CD8-positive, alpha-beta memory T cell (primary cell): ENCODE results near the gene STX16. TPM values are rescaled to one million over a fixed set of nuclear protein-coding genes. Genes with fewer than 3 reads are reported as not detected.
"Not testable (repeated sequence)": the region's sequence is repeated elsewhere in the genome, so short reads cannot be mapped to it uniquely, and the experiment has no call there.

Experiments used
- CTCF ChIA-PET: fragments of 350-600 bp; sonication (Branson Sonifier 250); formaldehyde crosslinking; loops from one replicate; lab custom pipeline; 2021; ENCODE audit warnings: antibody characterized with exemption; lab: Charles Lee
- POLR2A ChIA-PET: fragments of 350-600 bp; sonication (Branson Sonifier 250); formaldehyde crosslinking; loops from one replicate; lab custom pipeline; 2021; ENCODE audit warnings: antibody characterized with exemption; lab: Charles Lee
- DNase-seq, 5 donors: peaks; one replicate each; pipeline versions ENCODE4 v3.0.0 to v3.0.0-alpha.2; 2020 to 2022; ENCODE audit warnings: mixed read lengths in 1 of 5
- H3K27ac ChIP-seq: one replicate; pipeline ENCODE4 v1.7.0; 2013; ENCODE audit warnings: low read depth, mild to moderate bottlenecking, low read length, moderate library complexity
- H3K27me3 ChIP-seq: 2 replicates; pipeline ENCODE4 v1.7.0; 2013; ENCODE audit warnings: low read length, mild to moderate bottlenecking; ENCODE audit not compliant: insufficient read depth, poor library complexity, severe bottlenecking
- H3K36me3 ChIP-seq: 2 replicates; pipeline ENCODE4 v1.7.0; 2013; ENCODE audit warnings: mild to moderate bottlenecking, low read length, moderate library complexity; ENCODE audit not compliant: insufficient read depth
- H3K4me1 ChIP-seq: 2 replicates; pipeline ENCODE4 v1.7.0; 2013; ENCODE audit warnings: mild to moderate bottlenecking, low read length, moderate library complexity; ENCODE audit not compliant: insufficient read depth
- H3K4me3 ChIP-seq: 2 replicates; pipeline ENCODE4 v1.7.0; 2013; ENCODE audit warnings: mild to moderate bottlenecking, low read length
- H3K9me3 ChIP-seq: 2 replicates; pipeline ENCODE4 v1.7.0; 2013; ENCODE audit warnings: mild to moderate bottlenecking, low read length
- H3K27ac Mint-ChIP-seq, 8 donors: one replicate each; pipeline ENCODE4 v1.8.0; 2020 to 2021; ENCODE audit warnings: mixed read lengths in 8 of 8, mild to moderate bottlenecking in 6 of 8, inconsistent platforms in 3 of 8, moderate library complexity in 3 of 8
- H3K27me3 Mint-ChIP-seq, 2 donors: one replicate each; pipeline ENCODE4 v1.8.0; 2020 to 2021; ENCODE audit warnings: mixed read lengths in 2 of 2, mild to moderate bottlenecking in 1 of 2, moderate library complexity in 1 of 2
- H3K36me3 Mint-ChIP-seq, 3 donors: one replicate each; pipeline ENCODE4 v1.8.0; 2020 to 2021; ENCODE audit warnings: mixed read lengths in 3 of 3, inconsistent platforms in 1 of 3, mild to moderate bottlenecking in 1 of 3
- H3K4me1 Mint-ChIP-seq, 3 donors: one replicate each; pipeline ENCODE4 v1.8.0; 2020 to 2021; ENCODE audit warnings: mixed read lengths in 3 of 3, inconsistent platforms in 1 of 3, mild to moderate bottlenecking in 1 of 3
- H3K4me3 Mint-ChIP-seq, 7 donors: one replicate each; pipeline ENCODE4 v1.8.0; 2020 to 2021; ENCODE audit warnings: mixed read lengths in 7 of 7, mild to moderate bottlenecking in 6 of 7, moderate library complexity in 4 of 7, inconsistent platforms in 2 of 7
- H3K9me3 Mint-ChIP-seq, 5 donors: one replicate each; pipeline ENCODE4 v1.8.0; 2020 to 2022; ENCODE audit warnings: mixed read lengths in 5 of 5, mild to moderate bottlenecking in 3 of 5, moderate library complexity in 2 of 5, inconsistent platforms in 1 of 5
- polyA plus RNA-seq: library from polyadenylated mRNA; unstranded; fragments of 300-500 nt; fragmentation: Illumina TruSeq; gene quantifications from one replicate; pipeline ENCODE4 v1.2.3, GENCODE V29; 2021
- total RNA-seq, 2 experiments: library from RNA; stranded (reverse); gene quantifications; one replicate each; pipeline ENCODE4 v1.2.3, GENCODE V29; 2021

STX16 gene
- total and polyA plus RNA-seq, 3 experiments from 2014 or later, result 24.9 to 72.8 (median 69.2) TPM

- Histone ChIP-seq H3K4me1 (no peaks in the 10 kb centered on the region), H3K36me3 (no peaks in the 10 kb centered on the region), H3K27me3 (no peaks in the 10 kb centered on the region), H3K4me3 (no peak overlapping the region), H3K27ac (no peak overlapping the region), H3K9me3 (no peaks in the 10 kb centered on the region)
- DNase-seq, result peak in 1 of 5 donors; percentile 11
- Mint-ChIP-seq H3K4me3 (no peak overlapping the region), H3K4me1 (peaks cover 3 to 13% (median 3%) of the 10 kb centered on the region in 3 donors), H3K27ac (peak overlapping the region in 2 of 8 donors; percentile 34 to 54), H3K27me3 (peaks cover 8 to 28% of the 10 kb centered on the region in 2 donors), H3K36me3 (no peaks in the 10 kb centered on the region), H3K9me3 (no peaks in the 10 kb centered on the region)
- POLR2A ChIA-PET, result no interaction called here
- CTCF ChIA-PET, result no interaction called here
These were observed 14.1 kb upstream of the STX16 start for GRCh38 chr20:58636983-58637421.

GRCh38 chr20:58637466-58638213 lies 13.4 kb upstream of the STX16 start:
- peaks cover 9 to 34% of the 10 kb centered on the region in 2 donors for H3K27me3 Mint-ChIP-seq

GRCh38 chr20:58638467-58639181 lies 12.5 kb upstream of the STX16 start:
- H3K27ac ChIP-seq, result no peak overlapping the region
- no peaks in the 10 kb centered on the region for H3K9me3 ChIP-seq
- H3K4me3 ChIP-seq, result no peak overlapping the region
- peak in 1 of 5 donors; percentile 20 for DNase-seq
- Mint-ChIP-seq H3K27me3 (peaks cover 10 to 34% of the 10 kb centered on the region in 2 donors), H3K27ac (no peak overlapping the region), H3K4me3 (no peak overlapping the region), H3K36me3 (peaks cover 0 to 4% (median 0%) of the 10 kb centered on the region in 3 donors), H3K9me3 (no peaks in the 10 kb centered on the region), H3K4me1 (peaks cover 3 to 13% (median 3%) of the 10 kb centered on the region in 3 donors)
- POLR2A ChIA-PET, result no interaction called here
- CTCF ChIA-PET, result interaction anchor here (1.4 kb wide), 1 partner anchor 9 kb away, joined by 5 read pairs; no protein-coding TSS in a partner anchor
- H3K4me1 ChIP-seq, result no peaks in the 10 kb centered on the region
- H3K27me3 ChIP-seq, result no peaks in the 10 kb centered on the region
- no peaks in the 10 kb centered on the region for H3K36me3 ChIP-seq

More at GRCh38 chr20:58637466-58638213, 13.4 kb upstream of the STX16 start:
- ChIA-PET CTCF (no interaction called here), POLR2A (no interaction called here)
- peaks cover 3 to 13% (median 3%) of the 10 kb centered on the region in 3 donors for H3K4me1 Mint-ChIP-seq
- H3K4me3 Mint-ChIP-seq, result no peak overlapping the region
- no peaks in the 10 kb centered on the region for H3K9me3 Mint-ChIP-seq
- Histone ChIP-seq H3K9me3 (no peaks in the 10 kb centered on the region), H3K4me1 (no peaks in the 10 kb centered on the region), H3K4me3 (no peak overlapping the region), H3K27me3 (no peaks in the 10 kb centered on the region), H3K36me3 (no peaks in the 10 kb centered on the region), H3K27ac (no peak overlapping the region)
- DNase-seq, result peak in 1 of 5 donors; percentile 33
- H3K36me3 Mint-ChIP-seq, result peaks cover 0 to 4% (median 0%) of the 10 kb centered on the region in 3 donors
- peak overlapping the region in 2 of 8 donors; percentile 17 to 38 for H3K27ac Mint-ChIP-seq

DNA sequence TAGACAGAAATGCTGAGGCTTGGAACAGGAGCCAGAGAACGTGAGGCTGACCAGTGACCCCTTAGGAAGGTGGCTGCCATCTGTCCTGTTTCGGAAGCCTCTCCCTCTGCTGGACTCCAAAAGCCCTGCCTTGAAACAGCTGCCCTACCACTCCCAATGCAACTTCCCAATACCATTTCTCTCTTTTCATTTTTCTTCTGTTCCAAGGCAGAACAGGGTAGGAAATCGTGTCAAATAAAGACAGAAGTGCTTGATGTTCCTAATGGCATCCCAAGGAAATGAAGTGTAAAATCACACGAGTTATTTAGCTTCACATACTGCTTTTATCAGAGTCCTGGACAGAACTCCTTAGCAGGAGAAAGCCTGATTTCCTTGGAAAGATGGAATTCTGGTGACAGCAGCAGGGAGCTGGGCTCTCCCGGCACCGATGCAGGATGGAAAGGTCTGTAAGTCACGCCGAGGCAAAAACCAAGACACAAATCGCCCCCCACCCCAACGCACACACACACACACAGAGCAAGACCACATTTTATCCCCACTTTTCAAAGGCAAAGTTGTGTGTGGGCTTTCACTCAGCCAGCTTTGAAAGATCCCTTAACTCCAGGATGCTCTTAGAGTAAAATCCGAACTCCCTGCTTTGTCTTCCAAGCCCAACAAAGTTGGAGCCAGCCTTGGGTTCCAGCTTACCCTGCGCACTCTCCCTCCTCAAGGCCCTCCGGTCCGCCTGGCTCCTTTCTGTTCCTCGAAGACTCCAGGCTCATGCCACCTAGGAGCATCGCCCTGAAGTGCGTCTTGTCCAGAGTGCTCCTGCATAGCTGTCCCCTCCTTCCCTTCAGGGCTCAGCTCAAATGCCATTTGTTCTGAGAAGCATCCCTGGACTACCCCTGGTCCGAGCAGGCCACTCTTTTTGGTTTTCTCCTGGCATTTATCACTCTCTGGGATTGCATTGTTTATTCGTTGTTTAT lies 11.6 kb upstream of the STX16 start:
- H3K4me3 ChIP-seq, result no peak overlapping the region
- peaks cover 0 to 4% (median 0%) of the 10 kb centered on the region in 3 donors for H3K36me3 Mint-ChIP-seq
- H3K4me1 ChIP-seq, result no peaks in the 10 kb centered on the region
- H3K9me3 Mint-ChIP-seq, result no peaks in the 10 kb centered on the region
- H3K9me3 ChIP-seq, result no peaks in the 10 kb centered on the region
- H3K27me3 Mint-ChIP-seq, result peaks cover 10 to 31% of the 10 kb centered on the region in 2 donors
- ChIA-PET POLR2A (no interaction called here), CTCF (interaction anchor here (1.4 kb wide), 1 partner anchor 8 kb away, joined by 5 read pairs; no protein-coding TSS in a partner anchor)
- H3K4me1 Mint-ChIP-seq, result peaks cover 0 to 7% (median 3%) of the 10 kb centered on the region in 3 donors
- peak overlapping the region in 1 of 8 donors; percentile 53 for H3K27ac Mint-ChIP-seq
- no peaks in the 10 kb centered on the region for H3K27me3 ChIP-seq
- peak in 1 of 5 donors; percentile 17 for DNase-seq
- no peak overlapping the region for H3K4me3 Mint-ChIP-seq
- no peaks in the 10 kb centered on the region for H3K36me3 ChIP-seq
- no peak overlapping the region for H3K27ac ChIP-seq

GRCh38 chr20:58640446-58640845 lies 10.6 kb upstream of the STX16 start:
- CTCF ChIA-PET, result no interaction called here
- Mint-ChIP-seq H3K27ac (no peak overlapping the region), H3K9me3 (no peaks in the 10 kb centered on the region), H3K4me3 (no peak overlapping the region), H3K27me3 (peaks cover 10 to 31% of the 10 kb centered on the region in 2 donors), H3K4me1 (no peaks in the 10 kb centered on the region), H3K36me3 (peaks cover 0 to 4% (median 0%) of the 10 kb centered on the region in 3 donors)
- peak in 1 of 5 donors; percentile 4 for DNase-seq
- Histone ChIP-seq H3K27me3 (no peaks in the 10 kb centered on the region), H3K9me3 (no peaks in the 10 kb centered on the region), H3K4me3 (no peak overlapping the region), H3K27ac (no peak overlapping the region), H3K4me1 (no peaks in the 10 kb centered on the region), H3K36me3 (no peaks in the 10 kb centered on the region)
- POLR2A ChIA-PET, result no interaction called here

GRCh38 chr20:58642441-58642840 lies 8.6 kb upstream of the STX16 start:
- Mint-ChIP-seq H3K4me3 (no peak overlapping the region), H3K27ac (no peak overlapping the region), H3K27me3 (peaks cover 7 to 26% of the 10 kb centered on the region in 2 donors), H3K36me3 (peaks cover 0 to 4% (median 0%) of the 10 kb centered on the region in 3 donors), H3K4me1 (no peaks in the 10 kb centered on the region), H3K9me3 (no peaks in the 10 kb centered on the region)
- ChIA-PET CTCF (no interaction called here), POLR2A (no interaction called here)
- H3K4me3 ChIP-seq, result no peak overlapping the region
- no peaks in the 10 kb centered on the region for H3K4me1 ChIP-seq
- DNase-seq, result no peak
- no peaks in the 10 kb centered on the region for H3K27me3 ChIP-seq
- no peaks in the 10 kb centered on the region for H3K36me3 ChIP-seq
- no peaks in the 10 kb centered on the region for H3K9me3 ChIP-seq
- no peak overlapping the region for H3K27ac ChIP-seq

GRCh38 chr20:58642896-58643295 lies 8.2 kb upstream of the STX16 start:
- DNase-seq, H3K4me1 ChIP-seq, H3K36me3 ChIP-seq, H3K27ac ChIP-seq, H3K27ac Mint-ChIP-seq, H3K4me3 Mint-ChIP-seq, H3K9me3 Mint-ChIP-seq, CTCF ChIA-PET, H3K9me3 ChIP-seq, H3K27me3 ChIP-seq, POLR2A ChIA-PET, H3K4me1 Mint-ChIP-seq, H3K36me3 Mint-ChIP-seq, H3K4me3 ChIP-seq: not testable (repeated sequence)
- peaks cover 7 to 26% of the 10 kb centered on the region in 2 donors for H3K27me3 Mint-ChIP-seq
